Activated CD8-positive, alpha-beta memory T cell treated with anti-CD3 and anti-CD28 coated beads for 24 hours (primary cell): Measurements from ENCODE around the gene RIPOR3.
"Not testable (repeated sequence)": the region's sequence is repeated elsewhere in the genome, so short reads cannot be mapped to it uniquely, and the experiment has no call there.

Experiments used
- DNase-seq: peaks from one replicate; pipeline ENCODE4 v3.0.0-alpha.2; 2020

RIPOR3 gene

DNA sequence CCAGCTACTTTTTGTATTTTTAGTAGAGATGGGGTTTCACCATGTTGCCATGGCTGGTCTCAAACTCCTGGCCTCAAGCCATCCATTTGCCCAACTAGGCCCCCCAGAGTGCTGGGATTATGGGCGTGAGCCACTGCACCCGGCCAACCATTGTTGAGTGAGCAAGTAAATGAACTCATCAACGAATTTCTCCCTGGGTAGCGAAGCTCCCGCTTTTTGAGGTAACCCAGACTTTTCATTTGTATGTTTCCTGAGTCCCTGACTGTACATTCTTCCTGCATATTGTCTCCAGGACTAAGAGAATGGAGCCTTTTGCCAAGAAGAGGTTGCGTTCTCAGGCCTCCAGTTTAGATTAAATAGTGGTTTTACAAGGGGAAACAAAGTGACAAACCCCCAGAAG is 36.4 kb downstream of the RIPOR3 start:
- DNase-seq = no peak

DNA sequence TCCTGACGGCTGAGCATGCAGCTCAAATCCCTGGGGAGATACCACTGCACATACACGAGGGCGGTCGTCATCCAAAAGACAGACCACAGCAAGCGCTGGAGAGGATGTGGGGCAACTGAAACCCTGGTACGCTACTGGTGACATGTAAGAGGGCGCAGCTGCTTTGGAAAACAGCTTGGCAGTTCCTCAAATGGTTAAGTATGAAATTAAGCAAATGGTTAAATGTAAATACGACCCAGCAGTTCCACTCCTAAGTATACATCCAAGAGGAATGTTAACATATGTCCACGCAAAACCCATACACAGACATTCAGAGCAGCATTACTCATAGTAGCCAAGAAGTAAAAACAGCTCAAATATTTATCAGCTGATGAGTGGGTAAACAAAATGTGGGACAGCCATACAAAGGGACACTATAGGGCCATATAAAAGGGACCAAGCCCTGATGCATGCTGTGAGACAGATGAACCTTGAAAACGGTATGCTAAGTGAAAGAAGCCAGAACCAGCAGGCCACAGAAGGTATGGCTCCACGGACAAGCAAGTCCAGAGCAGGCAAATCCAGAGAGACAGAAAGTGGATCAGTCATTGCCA is 38.5 kb downstream of the RIPOR3 start:
- DNase-seq = no peak

DNA sequence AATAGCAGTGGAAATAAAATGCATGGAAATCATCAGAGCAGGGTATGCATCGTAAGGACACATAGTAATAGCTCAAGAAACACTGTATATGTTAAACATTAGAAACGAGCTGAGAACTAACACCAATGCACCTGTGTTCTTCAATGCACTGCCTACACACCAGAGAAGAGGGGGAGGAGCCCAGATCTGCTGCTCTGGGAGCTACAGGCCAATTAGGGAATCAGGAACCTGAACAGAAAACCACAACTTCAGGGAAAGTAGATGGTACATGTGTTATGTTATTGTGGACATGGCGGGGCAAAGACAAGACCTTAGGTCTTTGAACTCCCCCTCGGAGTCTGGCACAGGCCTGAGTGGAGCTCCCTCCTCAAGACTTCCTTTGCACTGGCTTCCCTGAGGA is 39.7 kb downstream of the RIPOR3 start:
- no peak for DNase-seq

DNA sequence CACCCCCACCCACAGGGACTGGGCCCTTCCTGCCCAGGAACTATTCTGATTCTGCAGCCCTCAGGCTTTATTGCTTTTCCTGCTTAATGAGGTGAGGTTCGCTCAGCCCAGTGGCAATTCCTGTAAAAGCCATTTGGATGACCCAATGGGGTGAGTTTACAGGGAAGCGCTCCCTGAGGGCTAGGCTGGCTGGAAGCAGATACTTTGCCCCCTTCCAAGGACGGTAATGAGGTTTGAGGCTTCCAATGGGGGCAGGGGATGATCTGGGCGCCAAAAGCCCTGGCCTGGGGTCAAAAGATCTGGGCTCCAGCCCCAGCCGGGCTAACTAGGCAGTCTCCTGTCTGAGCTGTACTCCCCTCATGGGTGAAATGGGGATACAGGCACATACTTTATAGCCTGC is 41.8 kb downstream of the RIPOR3 start:
- DNase-seq = no peak

DNA sequence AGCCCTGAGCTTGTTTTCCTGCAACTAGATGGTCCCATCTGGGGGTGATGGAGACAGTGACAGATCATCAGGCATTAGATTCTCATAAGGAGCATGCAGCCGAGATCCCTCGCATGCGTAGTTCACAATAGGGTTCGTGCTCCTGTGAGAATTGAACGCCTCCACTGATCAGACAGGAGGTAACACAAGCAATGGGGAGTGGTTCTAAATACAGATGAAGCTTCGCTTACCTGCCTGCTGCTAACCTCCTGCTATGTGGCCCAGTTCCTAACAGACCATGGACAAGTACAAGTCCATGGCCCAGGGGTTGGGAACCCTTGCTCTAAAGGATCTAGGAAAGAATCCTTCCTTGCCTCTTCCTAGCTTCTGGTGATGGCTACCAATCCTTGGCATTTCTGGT is 42.7 kb downstream of the RIPOR3 start:
- DNase-seq = no peak

DNA sequence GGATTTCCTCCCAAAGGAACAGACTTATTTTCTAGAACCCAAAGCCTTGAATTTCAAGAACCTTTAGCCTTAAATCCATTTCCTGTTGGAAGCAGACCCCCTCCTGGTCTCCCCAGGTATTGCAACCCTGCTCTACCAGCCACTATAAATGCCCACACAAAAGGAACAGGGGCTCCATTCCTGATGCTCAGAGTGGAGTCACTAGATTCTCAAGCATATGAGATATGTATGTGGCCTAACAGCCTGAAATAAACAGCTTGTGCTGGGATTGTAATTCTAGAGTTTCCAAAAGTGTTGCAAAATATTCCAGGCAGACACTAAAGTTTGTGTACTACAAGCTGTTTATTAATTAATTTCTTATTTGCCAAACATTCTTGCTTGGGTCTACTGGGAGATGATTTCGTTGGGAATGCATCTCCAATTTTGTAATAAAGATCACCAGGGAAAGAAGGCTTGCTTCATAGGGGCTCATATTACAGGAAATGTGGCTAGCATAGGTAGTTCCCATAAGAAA is 44.8 kb downstream of the RIPOR3 start:
- DNase-seq = no peak

DNA sequence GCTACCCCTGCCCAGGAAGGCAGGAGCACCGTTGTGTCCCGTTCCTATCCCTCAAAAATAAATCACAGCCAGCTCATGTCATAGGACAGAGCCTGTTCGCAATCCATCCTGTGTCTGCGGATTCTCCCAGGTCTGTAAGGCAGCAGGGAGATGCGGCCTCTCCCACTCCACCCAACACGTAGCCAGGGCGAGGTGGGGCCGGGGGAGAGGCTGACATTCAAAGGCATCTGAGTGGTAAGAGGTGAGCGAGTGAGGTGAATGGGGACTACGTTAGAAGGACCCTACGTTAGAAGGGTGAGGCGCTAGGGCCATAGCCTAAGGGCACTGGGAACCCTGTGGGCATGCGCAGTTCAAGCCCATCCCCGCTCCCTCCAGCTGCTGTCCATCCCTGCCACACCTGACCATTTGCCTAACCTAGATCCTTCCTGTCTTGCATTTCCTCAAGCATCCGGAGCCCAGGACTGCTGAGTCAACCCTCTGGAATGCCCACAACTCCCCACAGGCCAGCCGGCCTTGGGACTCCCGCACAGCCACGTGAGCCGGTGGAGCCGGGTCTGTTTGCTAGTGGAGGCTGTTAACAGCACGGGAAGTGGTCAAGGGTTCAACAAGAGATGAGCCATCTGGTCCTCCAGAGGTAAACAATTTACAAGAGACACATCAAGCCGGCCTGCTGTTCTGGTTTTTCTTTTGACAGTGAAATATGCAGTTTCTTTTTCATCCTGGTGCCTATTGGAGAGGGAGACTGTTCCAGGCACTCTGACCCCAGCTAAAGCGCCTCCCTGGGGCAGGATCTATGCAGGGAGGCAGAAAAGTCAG is 45.9 kb downstream of the RIPOR3 start:
- no peak for DNase-seq

DNA sequence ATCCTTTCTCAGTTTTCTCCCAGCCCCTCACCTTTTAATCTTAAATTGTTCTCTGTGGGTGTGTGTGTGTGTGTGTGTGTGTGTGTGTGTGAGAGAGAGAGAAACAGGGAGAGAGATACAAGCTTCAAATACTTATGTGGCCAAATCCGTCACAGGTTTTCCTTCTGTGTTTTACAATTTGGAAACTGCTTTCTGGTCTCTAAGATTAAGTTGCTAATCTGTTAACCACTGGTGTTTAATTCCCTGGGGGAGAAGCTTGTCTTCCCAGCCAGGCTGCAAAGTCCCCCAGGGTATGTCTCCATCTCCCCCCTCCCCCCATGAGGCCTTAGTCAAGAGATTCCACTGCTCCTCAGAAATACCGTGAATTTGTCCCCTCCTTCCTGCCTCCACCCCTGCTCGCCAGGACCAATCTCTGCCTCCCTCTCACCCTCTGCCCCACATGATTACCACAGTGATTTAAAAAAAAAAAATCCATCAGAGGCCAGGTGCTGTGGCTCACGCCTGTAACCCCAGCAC is 49.0 kb downstream of the RIPOR3 start:
- DNase-seq = no peak

DNA sequence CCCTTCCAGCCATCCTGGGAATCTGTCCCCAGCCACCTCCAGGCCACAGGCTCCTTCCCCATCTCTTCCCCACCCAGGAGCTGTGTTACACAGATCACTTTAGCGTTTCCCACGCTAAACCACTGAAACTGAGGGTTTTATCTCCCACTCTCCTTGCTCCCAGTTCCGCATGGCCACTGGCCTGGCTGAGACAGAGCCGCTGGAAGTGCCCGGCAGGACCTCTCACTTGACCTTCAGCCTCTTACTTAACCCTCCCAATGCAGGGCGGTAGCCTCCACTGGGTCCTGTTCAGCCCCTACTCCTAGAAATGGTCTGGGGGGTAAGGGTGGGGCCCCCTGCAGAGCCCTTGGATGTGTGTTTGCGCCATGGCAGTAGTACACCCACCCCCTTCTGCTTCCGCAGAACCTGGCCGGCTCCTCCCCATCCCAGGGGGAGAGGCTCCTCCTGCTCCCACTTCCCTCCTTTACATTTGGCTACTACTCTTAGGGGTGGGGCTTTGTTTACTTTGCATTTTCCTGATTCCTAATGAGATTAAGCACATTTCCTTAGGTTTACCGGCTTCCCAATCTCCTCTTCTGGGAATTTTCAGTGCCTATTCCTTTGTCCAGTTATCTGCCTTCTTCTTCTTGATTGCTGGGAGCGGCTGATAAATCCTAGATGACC is 49.6 kb downstream of the RIPOR3 start:
- DNase-seq = not testable (repeated sequence)

DNA sequence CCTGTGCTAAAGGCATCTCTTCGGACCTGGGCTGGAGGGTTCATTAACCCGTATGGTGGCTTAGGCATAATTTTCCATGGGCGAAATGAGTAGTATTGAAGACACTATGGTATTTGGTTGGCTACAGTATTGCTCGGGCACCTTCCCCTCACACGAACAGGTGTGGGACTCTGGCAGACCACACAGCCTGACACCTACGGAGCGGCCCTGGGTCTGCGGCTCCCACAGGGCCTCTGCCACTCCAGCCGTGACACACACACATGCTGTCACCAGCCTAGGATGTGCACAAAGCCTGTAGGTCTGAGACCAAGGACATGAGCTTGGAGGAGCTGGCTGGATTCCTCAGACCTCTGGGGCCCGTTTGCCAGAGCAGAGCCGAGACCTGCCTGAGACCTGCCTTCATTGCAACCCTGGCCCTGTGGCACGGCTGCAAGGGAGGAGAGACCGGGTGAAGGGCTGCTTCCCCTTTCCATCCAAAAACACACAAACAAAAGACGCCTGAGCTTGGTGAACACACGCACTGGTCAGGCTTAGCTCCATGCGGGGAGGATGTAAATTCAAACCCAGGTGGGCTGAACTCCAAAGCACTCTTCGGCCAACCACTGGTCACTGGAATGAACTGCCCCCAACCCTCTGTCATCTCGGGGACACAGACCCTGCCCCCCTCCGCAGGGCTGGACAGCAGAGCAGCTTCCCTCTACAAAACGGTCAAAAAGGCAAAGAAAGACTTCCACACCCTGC is 51.2 kb downstream of the RIPOR3 start:
- DNase-seq = not testable (repeated sequence)

DNA sequence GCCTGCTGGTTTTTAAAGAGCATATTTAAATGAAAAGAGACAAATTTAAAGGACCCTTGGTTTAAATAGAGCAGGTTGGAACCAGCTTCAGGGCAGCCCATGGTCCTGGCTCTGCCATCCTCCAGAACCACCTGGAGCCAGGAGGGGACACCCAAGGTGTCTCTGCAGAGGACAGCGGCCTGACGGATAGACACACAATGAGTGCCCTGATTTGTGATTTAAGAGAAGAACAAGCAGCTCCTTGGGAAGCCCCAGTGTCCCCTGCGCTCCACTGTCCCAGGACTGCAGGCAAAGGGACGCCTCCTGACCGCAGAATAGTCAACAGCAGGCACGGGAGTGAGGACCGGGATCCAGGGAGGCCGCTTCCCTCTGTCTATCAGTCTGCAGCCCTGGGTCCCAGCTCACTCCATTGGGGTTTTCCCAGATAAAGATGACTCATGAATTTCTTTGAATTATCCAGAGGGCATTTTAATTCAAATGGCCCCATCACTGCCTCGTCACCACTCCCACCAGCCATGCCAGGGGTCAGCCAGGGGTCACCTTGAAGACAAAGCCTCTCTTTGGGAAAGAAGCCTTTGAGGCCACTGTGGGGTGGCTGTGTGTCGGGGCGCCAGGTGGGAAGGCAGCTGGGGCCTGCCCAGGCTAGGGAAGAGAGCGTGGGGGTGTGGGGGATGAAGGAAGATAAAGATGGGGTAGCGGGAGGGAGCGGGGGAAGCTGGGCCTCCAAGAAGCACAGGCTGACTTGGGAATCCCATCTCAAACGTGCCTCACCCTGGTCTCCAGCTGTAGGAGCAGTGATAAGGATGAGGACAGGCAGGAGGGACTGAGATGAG is 53.1 kb downstream of the RIPOR3 start:
- DNase-seq = not testable (repeated sequence)

DNA sequence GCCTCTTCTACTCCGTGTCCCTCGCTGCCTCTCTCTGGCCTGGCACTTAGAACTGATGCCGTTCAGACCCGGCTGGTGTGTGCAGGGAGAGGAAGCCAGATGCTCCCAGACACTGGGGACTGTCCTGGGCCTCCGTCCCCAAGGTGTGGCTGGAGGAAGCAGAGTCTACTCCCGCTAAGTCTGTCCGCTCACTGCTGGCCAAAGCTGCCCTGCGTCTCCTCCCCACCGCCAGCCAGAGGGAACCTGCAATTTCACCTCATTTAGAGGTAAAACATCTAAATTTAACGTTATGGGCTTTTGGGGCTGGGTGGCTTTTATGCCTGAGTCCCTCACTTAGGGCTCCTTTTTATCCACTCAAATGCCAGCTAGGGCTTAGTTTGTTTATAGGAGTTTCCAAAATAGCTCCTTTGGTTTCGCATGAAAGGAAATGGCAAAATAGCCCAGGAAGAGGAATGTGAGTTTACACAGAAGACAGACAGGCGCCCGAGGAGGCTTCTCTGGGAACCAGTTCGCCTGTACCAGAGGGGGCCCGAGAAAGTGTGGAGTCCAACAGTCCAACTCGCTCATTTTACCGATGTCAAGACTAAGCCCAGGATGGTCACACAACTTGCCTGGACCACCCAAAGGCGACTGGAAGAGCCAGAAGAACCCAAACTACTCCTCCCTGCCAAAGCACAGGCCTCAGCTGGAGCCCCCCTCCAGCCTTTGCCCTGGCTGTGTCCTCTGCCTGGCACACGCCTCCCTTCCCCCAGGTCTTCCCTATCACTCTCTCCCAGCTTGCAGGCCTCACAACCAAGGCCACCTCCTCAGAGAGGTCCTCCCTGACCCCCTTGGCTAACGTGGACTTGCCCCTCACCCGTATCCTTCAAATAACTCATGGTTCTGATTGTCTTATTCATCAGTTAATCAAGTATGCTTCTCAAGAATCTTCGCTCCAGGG is 54.5 kb downstream of the RIPOR3 start:
- DNase-seq = no peak

DNA sequence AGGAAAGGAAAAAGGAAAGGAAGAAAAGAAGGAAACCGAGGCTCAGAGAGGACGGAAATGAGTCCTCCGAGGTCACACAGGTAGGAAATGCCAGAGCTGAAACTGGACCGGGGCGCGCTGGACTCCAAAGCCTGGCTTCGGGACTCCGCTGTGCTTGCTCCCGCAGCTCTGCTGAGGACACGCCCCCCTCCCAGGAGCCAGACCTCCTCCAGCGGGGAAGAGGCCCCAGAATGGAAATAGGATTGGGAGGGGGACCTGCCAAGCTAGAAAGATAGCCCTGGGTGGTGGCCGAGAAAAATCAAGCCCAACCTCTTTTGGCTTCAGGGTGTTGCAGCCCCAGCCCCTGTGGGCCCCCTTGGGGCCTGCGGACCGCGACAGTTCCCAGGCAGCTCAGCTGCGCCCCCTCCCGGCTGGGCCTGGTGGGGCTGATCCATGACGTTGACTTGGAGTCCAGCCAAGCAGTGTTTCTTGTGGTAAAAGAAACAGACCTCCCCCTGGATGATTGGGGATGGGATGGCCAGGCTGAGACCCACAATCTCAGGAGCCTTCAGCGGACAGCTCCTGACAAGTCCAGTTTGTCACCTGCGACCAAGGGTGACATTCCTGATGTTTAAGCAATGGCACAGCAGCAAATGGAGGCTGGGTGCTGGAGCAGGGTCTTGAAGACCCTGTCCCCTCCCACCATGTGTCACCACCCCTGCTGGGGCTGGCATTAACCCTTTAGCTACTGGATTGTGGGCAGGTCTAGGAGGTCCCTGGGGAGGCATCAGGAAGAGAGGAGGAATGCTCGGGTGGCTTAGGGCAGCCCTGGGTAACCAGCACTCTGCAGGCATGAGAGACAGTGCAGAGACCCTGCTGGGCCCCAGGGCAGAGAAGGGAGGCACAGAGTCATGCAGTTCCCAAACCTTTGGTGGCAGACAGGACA is 55.4 kb downstream of the RIPOR3 start:
- DNase-seq = peak; percentile 80

DNA sequence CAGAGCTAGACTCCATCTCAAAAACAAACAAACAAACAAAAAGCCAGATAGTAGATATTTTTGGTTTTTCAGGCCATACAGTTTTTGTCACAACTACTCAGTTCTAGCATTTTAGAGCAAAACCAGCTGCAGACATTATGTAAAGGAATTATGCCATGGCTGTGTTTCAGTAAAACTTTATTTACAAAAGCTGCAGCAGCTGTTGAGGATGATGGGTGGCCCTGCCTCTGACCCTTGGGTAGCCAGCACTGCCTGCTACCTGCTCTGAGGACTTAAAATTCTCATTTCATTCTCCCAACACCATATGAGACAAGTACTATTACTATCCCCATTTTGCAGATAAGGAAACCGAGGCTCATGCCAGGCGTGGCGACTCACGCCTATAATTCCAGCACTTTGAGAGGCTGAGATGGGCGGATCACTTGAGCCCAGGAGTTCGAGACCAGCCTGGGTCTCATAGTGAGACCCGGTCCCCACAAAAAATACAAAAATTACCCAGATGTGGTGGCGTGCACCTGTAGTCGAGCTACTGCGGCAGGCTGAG is 56.3 kb downstream of the RIPOR3 start:
- no peak for DNase-seq

DNA sequence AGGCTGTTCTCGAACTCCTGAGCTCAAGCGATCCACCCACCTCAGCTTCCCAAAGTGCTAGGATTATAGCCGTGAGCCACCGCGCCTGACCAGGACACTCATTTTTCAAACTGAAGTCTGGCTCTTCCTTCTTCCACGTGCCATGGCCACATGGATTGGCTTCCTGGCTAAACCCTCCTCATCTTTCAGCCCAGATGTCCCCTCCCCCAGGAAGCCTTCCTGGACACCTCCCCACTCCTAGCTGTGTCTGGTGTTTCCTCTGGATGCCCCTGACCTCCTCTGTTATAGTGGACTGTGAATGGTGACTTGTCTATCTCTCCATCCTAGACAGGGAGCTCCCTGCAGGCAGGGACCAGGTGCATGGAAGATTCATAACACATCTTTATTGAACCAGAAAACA is 57.2 kb downstream of the RIPOR3 start:
- no peak for DNase-seq

DNA sequence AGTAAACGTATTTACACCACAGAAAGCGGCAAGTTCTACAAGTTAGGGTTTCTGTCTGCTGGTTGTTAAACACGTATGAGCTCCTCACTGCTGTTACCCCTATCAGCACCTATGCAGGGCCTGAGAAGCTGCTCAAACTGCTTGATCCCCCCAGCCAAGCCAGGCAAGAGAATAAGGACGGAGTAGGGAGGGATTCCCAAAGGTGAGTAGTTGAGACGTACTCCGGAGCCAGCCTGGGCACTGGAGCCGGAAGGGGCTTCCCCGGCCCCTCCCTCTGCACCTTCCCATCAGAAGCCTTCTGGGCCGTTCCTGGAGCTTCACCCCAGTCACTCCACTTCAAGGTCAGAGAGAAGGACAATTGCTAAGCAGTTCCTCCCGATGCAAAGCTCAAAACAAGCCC is 58.0 kb downstream of the RIPOR3 start:
- no peak for DNase-seq

DNA sequence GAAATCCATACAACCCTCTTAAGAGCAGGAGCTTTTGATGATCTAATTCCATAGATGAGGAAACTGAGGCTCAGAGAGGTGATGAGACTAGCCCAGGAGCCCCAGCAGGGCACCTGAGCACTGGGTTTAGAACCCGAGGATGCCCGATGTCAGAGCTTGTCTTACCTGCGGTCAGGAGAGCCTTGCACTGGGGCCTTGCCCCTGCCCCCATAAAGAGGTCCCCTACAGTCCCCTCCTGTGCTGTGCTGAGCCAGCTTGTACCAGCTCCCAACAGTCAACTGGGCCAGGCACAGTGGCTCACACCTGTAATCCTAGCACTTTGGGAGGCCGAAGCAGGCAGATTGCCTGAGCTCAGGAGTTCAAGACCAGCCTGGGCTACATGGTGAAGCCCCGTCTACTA is 58.6 kb downstream of the RIPOR3 start:
- no peak for DNase-seq

DNA sequence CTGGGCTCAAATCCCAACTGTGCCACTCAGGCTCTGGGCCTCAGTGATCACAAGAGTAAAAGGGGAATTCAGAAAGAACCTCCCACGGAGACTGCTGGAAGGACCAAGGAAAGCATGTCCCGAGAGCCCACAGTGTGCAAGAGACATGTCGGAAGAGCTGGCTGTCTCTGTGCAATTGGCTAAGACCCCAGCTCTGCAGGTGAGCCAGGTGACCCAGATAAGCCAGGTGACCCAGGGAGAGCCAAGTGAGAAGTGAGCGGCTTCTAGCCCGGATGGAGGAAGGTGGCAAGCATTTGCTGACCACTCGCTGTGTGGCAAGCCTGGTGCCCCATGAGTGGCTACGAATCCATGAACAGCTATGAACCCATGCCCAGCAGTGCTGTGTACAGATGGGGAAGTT is 59.1 kb downstream of the RIPOR3 start:
- DNase-seq = no peak

DNA sequence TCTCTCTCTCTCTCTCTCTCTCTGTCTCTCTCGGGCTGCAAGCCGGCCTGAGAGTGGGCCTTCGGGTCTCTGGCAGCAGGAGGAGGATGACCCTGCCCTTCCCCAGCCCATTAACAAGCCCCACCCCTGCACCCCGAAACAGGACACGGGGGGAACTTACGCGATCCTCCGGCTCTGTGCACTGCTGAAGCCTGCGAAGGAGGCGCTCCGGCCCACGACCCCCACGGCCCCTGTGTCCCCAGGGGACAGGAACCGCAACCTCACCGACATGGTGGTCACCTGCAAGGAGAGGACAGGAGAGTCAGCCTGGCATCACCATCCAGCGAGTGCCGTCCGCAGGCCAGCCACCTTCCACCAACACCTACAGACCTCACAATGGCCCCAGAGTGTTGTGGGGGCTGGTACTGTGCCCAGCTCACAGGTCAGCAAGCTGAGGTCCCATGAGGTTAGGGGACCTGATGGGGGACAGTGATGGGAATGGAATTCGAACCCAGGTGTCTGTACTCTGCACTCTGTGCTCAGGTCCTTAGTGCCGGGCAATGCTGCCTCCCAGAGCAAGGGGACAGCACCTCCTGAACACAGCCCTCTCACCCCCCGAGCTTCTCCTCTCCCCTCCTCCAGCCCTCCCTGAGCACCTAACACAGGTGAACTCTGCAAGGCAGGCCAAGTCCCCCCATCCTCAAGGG is 60.6 kb downstream of the RIPOR3 start:
- DNase-seq = no peak
